ENCODE measurements around the gene RPL36A. TPM values are rescaled to one million over a fixed set of nuclear protein-coding genes. Genes with fewer than 3 reads are reported as not detected.

RPL36A gene
- total and polyA plus RNA-seq, 9 of the 15 experiments (the other 6 are each of a cell fraction or from before 2014, with no cell fraction given): 412 to 4,539 (median 3,209) TPM

DNA sequence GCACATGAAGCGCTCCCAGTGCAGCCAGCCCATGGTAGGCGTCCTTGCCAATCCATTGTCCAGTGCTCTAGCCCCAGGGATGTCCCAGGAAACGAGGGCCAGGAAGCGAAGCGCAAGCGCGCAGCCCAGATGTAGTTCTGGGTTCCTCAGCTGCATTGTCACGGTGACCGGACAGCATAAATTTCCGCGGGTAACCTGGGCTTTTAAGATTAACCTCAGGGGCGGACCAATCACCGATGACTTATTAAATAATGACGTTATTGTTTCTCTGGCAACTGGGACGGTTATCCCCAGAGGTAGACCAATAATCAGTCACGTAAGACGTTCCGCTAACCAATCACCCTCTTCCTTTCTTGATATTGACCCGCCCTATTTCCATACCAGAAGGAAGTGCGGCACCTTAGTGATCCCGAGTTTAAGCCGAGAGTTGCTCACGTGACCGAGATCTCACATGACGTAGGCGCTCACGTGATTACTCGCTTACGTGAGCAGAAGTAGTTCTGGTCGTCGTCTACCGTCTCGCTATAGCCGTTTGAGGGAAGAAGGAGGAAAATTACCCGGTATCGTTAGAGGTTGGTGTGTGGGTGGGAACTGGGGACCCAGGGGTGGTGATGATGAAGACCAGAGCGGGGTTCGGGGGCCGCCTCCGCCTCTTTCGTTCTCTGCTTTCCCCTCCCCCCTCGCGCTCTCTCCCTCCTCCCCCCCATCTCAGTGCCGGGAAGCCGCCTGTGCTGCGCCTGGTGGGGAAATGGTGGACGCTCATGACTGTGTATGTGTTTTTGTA lies 17.1 kb downstream of the RPL36A start, which contains the start of the genes GLA and HNRNPH2 (continued):
- TF ChIP-seq, protein P1, sequence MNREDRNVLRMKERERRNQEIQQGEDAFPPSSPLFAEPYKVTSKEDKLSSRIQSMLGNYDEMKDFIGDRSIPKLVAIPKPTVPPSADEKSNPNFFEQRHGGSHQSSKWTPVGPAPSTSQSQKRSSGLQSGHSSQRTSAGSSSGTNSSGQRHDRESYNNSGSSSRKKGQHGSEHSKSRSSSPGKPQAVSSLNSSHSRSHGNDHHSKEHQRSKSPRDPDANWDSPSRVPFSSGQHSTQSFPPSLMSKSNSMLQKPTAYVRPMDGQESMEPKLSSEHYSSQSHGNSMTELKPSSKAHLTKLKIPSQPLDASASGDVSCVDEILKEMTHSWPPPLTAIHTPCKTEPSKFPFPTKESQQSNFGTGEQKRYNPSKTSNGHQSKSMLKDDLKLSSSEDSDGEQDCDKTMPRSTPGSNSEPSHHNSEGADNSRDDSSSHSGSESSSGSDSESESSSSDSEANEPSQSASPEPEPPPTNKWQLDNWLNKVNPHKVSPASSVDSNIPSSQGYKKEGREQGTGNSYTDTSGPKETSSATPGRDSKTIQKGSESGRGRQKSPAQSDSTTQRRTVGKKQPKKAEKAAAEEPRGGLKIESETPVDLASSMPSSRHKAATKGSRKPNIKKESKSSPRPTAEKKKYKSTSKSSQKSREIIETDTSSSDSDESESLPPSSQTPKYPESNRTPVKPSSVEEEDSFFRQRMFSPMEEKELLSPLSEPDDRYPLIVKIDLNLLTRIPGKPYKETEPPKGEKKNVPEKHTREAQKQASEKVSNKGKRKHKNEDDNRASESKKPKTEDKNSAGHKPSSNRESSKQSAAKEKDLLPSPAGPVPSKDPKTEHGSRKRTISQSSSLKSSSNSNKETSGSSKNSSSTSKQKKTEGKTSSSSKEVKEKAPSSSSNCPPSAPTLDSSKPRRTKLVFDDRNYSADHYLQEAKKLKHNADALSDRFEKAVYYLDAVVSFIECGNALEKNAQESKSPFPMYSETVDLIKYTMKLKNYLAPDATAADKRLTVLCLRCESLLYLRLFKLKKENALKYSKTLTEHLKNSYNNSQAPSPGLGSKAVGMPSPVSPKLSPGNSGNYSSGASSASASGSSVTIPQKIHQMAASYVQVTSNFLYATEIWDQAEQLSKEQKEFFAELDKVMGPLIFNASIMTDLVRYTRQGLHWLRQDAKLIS (CRISPR knock-in tag; IDR thresholded peaks at IDR 0.05): no peak
- no peak for TF ChIP-seq PTTG1 (tag; IDR thresholded peaks at IDR 0.05; ENCODE audit: low read depth)
- TF ChIP-seq, protein P2, sequence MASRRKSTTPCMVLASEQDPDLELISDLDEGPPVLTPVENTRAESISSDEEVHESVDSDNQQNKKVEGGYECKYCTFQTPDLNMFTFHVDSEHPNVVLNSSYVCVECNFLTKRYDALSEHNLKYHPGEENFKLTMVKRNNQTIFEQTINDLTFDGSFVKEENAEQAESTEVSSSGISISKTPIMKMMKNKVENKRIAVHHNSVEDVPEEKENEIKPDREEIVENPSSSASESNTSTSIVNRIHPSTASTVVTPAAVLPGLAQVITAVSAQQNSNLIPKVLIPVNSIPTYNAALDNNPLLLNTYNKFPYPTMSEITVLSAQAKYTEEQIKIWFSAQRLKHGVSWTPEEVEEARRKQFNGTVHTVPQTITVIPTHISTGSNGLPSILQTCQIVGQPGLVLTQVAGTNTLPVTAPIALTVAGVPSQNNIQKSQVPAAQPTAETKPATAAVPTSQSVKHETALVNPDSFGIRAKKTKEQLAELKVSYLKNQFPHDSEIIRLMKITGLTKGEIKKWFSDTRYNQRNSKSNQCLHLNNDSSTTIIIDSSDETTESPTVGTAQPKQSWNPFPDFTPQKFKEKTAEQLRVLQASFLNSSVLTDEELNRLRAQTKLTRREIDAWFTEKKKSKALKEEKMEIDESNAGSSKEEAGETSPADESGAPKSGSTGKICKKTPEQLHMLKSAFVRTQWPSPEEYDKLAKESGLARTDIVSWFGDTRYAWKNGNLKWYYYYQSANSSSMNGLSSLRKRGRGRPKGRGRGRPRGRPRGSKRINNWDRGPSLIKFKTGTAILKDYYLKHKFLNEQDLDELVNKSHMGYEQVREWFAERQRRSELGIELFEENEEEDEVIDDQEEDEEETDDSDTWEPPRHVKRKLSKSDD (conservative IDR thresholded peaks at IDR 0.05; ENCODE audit: low read length): no peak
- TF ChIP-seq SP1 (CRISPR knock-in tag; IDR thresholded peaks at IDR 0.05): no peak; the same call in 1 of the 2 replicates
- TF ChIP-seq, protein P3, sequence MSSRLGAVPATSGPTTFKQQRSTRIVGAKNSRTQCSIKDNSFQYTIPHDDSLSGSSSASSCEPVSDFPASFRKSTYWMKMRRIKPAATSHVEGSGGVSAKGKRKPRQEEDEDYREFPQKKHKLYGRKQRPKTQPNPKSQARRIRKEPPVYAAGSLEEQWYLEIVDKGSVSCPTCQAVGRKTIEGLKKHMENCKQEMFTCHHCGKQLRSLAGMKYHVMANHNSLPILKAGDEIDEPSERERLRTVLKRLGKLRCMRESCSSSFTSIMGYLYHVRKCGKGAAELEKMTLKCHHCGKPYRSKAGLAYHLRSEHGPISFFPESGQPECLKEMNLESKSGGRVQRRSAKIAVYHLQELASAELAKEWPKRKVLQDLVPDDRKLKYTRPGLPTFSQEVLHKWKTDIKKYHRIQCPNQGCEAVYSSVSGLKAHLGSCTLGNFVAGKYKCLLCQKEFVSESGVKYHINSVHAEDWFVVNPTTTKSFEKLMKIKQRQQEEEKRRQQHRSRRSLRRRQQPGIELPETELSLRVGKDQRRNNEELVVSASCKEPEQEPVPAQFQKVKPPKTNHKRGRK (tag; IDR thresholded peaks at IDR 0.05): no peak
- TF ChIP-seq RBM22 (IDR thresholded peaks at IDR 0.05; ENCODE audit: low read depth, low read length, poor library complexity, severe bottlenecking): no peak
- TF ChIP-seq NFATC3 (IDR thresholded peaks at IDR 0.05): no peak
- no peak for TF ChIP-seq ZNF217 (CRISPR knock-in tag; IDR thresholded peaks at IDR 0.05)
- TF ChIP-seq, protein P4, sequence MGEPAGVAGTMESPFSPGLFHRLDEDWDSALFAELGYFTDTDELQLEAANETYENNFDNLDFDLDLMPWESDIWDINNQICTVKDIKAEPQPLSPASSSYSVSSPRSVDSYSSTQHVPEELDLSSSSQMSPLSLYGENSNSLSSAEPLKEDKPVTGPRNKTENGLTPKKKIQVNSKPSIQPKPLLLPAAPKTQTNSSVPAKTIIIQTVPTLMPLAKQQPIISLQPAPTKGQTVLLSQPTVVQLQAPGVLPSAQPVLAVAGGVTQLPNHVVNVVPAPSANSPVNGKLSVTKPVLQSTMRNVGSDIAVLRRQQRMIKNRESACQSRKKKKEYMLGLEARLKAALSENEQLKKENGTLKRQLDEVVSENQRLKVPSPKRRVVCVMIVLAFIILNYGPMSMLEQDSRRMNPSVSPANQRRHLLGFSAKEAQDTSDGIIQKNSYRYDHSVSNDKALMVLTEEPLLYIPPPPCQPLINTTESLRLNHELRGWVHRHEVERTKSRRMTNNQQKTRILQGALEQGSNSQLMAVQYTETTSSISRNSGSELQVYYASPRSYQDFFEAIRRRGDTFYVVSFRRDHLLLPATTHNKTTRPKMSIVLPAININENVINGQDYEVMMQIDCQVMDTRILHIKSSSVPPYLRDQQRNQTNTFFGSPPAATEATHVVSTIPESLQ (CRISPR knock-in tag; IDR thresholded peaks at IDR 0.05): no peak
- TF ChIP-seq, protein P5, sequence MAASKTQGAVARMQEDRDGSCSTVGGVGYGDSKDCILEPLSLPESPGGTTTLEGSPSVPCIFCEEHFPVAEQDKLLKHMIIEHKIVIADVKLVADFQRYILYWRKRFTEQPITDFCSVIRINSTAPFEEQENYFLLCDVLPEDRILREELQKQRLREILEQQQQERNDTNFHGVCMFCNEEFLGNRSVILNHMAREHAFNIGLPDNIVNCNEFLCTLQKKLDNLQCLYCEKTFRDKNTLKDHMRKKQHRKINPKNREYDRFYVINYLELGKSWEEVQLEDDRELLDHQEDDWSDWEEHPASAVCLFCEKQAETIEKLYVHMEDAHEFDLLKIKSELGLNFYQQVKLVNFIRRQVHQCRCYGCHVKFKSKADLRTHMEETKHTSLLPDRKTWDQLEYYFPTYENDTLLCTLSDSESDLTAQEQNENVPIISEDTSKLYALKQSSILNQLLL (CRISPR knock-in tag; IDR thresholded peaks at IDR 0.05; ENCODE audit: borderline replicate concordance): no peak
- TF ChIP-seq, protein P6, sequence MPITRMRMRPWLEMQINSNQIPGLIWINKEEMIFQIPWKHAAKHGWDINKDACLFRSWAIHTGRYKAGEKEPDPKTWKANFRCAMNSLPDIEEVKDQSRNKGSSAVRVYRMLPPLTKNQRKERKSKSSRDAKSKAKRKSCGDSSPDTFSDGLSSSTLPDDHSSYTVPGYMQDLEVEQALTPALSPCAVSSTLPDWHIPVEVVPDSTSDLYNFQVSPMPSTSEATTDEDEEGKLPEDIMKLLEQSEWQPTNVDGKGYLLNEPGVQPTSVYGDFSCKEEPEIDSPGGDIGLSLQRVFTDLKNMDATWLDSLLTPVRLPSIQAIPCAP (CRISPR knock-in tag; IDR thresholded peaks at IDR 0.05; ENCODE audit: borderline replicate concordance): no peak
- TF ChIP-seq, protein P7, sequence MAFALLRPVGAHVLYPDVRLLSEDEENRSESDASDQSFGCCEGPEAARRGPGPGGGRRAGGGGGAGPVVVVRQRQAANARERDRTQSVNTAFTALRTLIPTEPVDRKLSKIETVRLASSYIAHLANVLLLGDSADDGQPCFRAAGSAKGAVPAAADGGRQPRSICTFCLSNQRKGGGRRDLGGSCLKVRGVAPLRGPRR (CRISPR knock-in tag; IDR thresholded peaks at IDR 0.05): no peak
- TF ChIP-seq TSC22D4 (tag; IDR thresholded peaks at IDR 0.05): no peak

Measured in K562 (cell line).